Prostate gland (tissue), 2 donors: ENCODE measurements around the gene ACSS1. TPM values are rescaled to one million over a fixed set of nuclear protein-coding genes. Genes with fewer than 3 reads are reported as not detected.
A peak's percentile ranks its signal among the peaks of the same experiment; 100 is the strongest.

Experiments used
- DNase-seq: peaks from one replicate; pipeline ENCODE4 v3.0.0-alpha.2; 2019; ENCODE audit warnings: low spot score
- H3K27ac ChIP-seq, 2 donors: fragments of 200-600 bp; sonication (generic); 2 replicates each; pipeline ENCODE4 v1.5.1; 2017 to 2019
- H3K27me3 ChIP-seq: fragments of 200-600 bp; sonication (generic); replicated peaks from 2 replicates; pipeline ENCODE4 v1.5.1; 2019; ENCODE audit not compliant: insufficient read depth
- H3K36me3 ChIP-seq, 2 donors: fragments of 200-600 bp; sonication (generic); 1 replicate in 1 of 2; 2 replicates in 1 of 2; pipeline versions ENCODE4 v1.5.1 to v1.8.1; 2017 to 2019
- H3K4me1 ChIP-seq: fragments of 200-600 bp; sonication (generic); replicated peaks from 2 replicates; pipeline ENCODE4 v1.5.1; 2019
- H3K4me3 ChIP-seq, 2 donors: fragments of 200-600 bp; sonication (generic); 2 replicates each; pipeline ENCODE4 v1.5.1; 2017 to 2019
- H3K9me3 ChIP-seq: fragments of 200-600 bp; sonication (generic); 2 replicates; pipeline ENCODE4 v1.5.1; 2017
- CTCF ChIP-seq, 4 experiments: fragments of 200-600 bp in 2 of 4; fragments of 450-650 bp in 2 of 4; sonication (generic) in 2 of 4; IDR thresholded peaks; 1 replicate in 3 of 4; 2 replicates in 1 of 4; pipeline ENCODE4 v1.5.1; 2016 to 2019; ENCODE audit warnings: antibody characterized with exemption in 4 of 4, mild to moderate bottlenecking in 2 of 4, moderate library complexity in 2 of 4
- POLR2A ChIP-seq: fragments of 450-650 bp; IDR thresholded peaks from one replicate; pipeline ENCODE4 v1.6.1; 2016; ENCODE audit warnings: antibody characterized with exemption, mild to moderate bottlenecking
- POLR2AphosphoS5 ChIP-seq: sonication (generic); formaldehyde crosslinking; IDR thresholded peaks from one replicate; pipeline ENCODE4 v1.6.1; 2017; ENCODE audit warnings: antibody characterized with exemption
- WGBS: methylation state at CpG from one replicate; pipeline ENCODE4 v1.1.5; 2018; 5-methylcytosine and 5-hydroxymethylcytosine counted together
- intact Hi-C: fragments of 100-400 bp; cut with DNase I; formaldehyde crosslinking; loops from one replicate; pipeline ENCODE4 v1.14.2; 2022
- total RNA-seq, 2 donors: library from RNA; depleted of rRNA; stranded (reverse); fragments of >200 nt; gene quantifications; one replicate each; pipeline ENCODE4 v1.1.0, GENCODE V29; 2016

The ACSS1 gene
- total RNA-seq, 2 donors from 2014 or later, result 111 to 170 TPM

GRCh38 chr20:25053255-25054031 is 4.5 kb downstream of the ACSS1 start:
- Histone ChIP-seq H3K4me1 (peaks cover 14% of the 10 kb centered on the region), H3K27ac (peak overlapping the region; percentile 62 to 74), H3K4me3 (peak overlapping the region in 1 of 2 donors; percentile 3), H3K27me3 (no peaks in the 10 kb centered on the region), H3K9me3 (no peaks in the 10 kb centered on the region), H3K36me3 (no peaks in the 10 kb centered on the region)
- WGBS, result 5% methylated on average over 11 of the region's 11 CpGs
- TF ChIP-seq POLR2AphosphoS5 (peak; percentile 15), CTCF (IDR thresholded peaks at IDR 0.05) (no peak)
- intact Hi-C loops, result loop anchor here (10.0 kb wide), 2 partner anchors 1419 to 1699 kb away; partner anchors contain the start of genes CST3 and NXT1
- DNase-seq, result no peak

GRCh38 chr20:25052255-25053194 is 5.4 kb downstream of the ACSS1 start:
- no peak overlapping the region for H3K4me3 ChIP-seq
- peaks cover 21% of the 10 kb centered on the region for H3K4me1 ChIP-seq
- no peaks in the 10 kb centered on the region for H3K27me3 ChIP-seq
- WGBS, result 81% methylated on average over 16 of the region's 16 CpGs
- H3K36me3 ChIP-seq, result no peaks in the 10 kb centered on the region
- no peaks in the 10 kb centered on the region for H3K9me3 ChIP-seq
- DNase-seq, result no peak
- no peak for TF ChIP-seq POLR2AphosphoS5
- TF ChIP-seq POLR2A, result no peak
- no peak for TF ChIP-seq CTCF (IDR thresholded peaks at IDR 0.05)
- intact Hi-C loops, result loop anchor here (10.0 kb wide), 2 partner anchors 1418 to 1698 kb away; partner anchors contain the start of genes CST3 and NXT1
- peak overlapping the region; percentile 62 to 74 for H3K27ac ChIP-seq

- DNase-seq, result no peak
- no peak for TF ChIP-seq CTCF (IDR thresholded peaks at IDR 0.05)
- TF ChIP-seq POLR2A, result no peak
- TF ChIP-seq POLR2AphosphoS5, result no peak
- peak overlapping the region in 1 of 2 donors; percentile 10 for H3K27ac ChIP-seq
- peaks cover 30% of the 10 kb centered on the region for H3K4me1 ChIP-seq
- H3K4me3 ChIP-seq, result no peak overlapping the region
- intact Hi-C loops, result loop anchor here (10.0 kb wide), 2 partner anchors 1417 to 1697 kb away; partner anchors contain the start of genes CST3 and NXT1
- H3K27me3 ChIP-seq, result no peaks in the 10 kb centered on the region
- over 99% methylated on average over 7 of the region's 7 CpGs for WGBS
- no peaks in the 10 kb centered on the region for H3K9me3 ChIP-seq
- peaks cover 0 to under 1% of the 10 kb centered on the region in 2 donors for H3K36me3 ChIP-seq
Observed at GRCh38 chr20:25051386-25052155, 6.4 kb downstream of the ACSS1 start.

GRCh38 chr20:25050501-25051350 is 7.2 kb downstream of the ACSS1 start:
- intact Hi-C loops, result loop anchor here (10.0 kb wide), 2 partner anchors 1416 to 1696 kb away; partner anchors contain the start of genes CST3 and NXT1
- Histone ChIP-seq H3K4me3 (no peak overlapping the region), H3K27ac (peak overlapping the region in 1 of 2 donors; percentile 10), H3K4me1 (peaks cover 30% of the 10 kb centered on the region), H3K36me3 (peaks cover 0 to 4% of the 10 kb centered on the region in 2 donors), H3K27me3 (no peaks in the 10 kb centered on the region), H3K9me3 (no peaks in the 10 kb centered on the region)
- 95% methylated on average over 17 of the region's 17 CpGs for WGBS
- DNase-seq, result no peak
- no peak for TF ChIP-seq CTCF (IDR thresholded peaks at IDR 0.05)
- no peak for TF ChIP-seq POLR2AphosphoS5
- TF ChIP-seq POLR2A, result no peak
